Body of pancreas (tissue), 4 donors: ENCODE results near the gene CYTIP.

Experiments
- CTCF ChIP-seq, 7 experiments: fragments of 450-650 bp in 4 of 7; fragments of 200-600 bp in 3 of 7; sonication (generic) in 3 of 7; IDR thresholded peaks; one replicate each; pipeline ENCODE4 v1.5.1; 2016 to 2019; ENCODE audit warnings: antibody characterized with exemption in 7 of 7
- POLR2A ChIP-seq, 3 donors: fragments of 450-650 bp; IDR thresholded peaks; one replicate each; pipeline ENCODE4 v1.6.1; 2016; ENCODE audit warnings: antibody characterized with exemption in 3 of 3, mild to moderate bottlenecking in 2 of 3

GRCh38 chr2:157432475-157433106 lies 11.3 kb downstream of the CYTIP start:
- TF ChIP-seq POLR2A (IDR thresholded peaks at IDR 0.05) (no peak), CTCF (IDR thresholded peaks at IDR 0.05) (no peak)
